HEK293T (cell line): ENCODE data around the gene B3GLCT.

ENCODE experiments used
- CTCF ChIA-PET: fragments of 350-600 bp; formaldehyde crosslinking; extraction: SDS; loops from one replicate; lab custom pipeline; 2021; ENCODE audit warnings: antibody characterized with exemption, inconsistent platforms; lab: Yijun Ruan, JAX
- POLR2A ChIA-PET: fragments of 350-600 bp; formaldehyde crosslinking; extraction: SDS; loops from one replicate; lab custom pipeline; 2020; ENCODE audit warnings: antibody characterized with exemption, inconsistent platforms; lab: Yijun Ruan, JAX
- DNase-seq: peaks from one replicate; pipeline ENCODE4 v3.0.0; 2012; ENCODE audit warnings: mixed read lengths; ENCODE audit errors: extremely low spot score
- ARNT ChIP-seq: fragments of 450-650 bp; IDR thresholded peaks from 2 replicates; pipeline ENCODE4 v1.6.1; 2017; ENCODE audit warnings: mild to moderate bottlenecking
- BHLHE40 ChIP-seq: fragments of 450-650 bp; IDR thresholded peaks from 2 replicates; pipeline ENCODE4 v1.6.1; 2016; ENCODE audit warnings: mild to moderate bottlenecking, moderate library complexity, borderline replicate concordance
- CTBP1 ChIP-seq: fragments of 450-650 bp; IDR thresholded peaks from 2 replicates; pipeline ENCODE4 v1.6.1; 2016; ENCODE audit warnings: borderline replicate concordance
- ELF4 ChIP-seq: fragments of 450-650 bp; IDR thresholded peaks from 2 replicates; pipeline ENCODE4 v1.6.1; 2017; ENCODE audit warnings: antibody characterized with exemption
- FOXA1 ChIP-seq: fragments of 450-650 bp; IDR thresholded peaks from 2 replicates; pipeline ENCODE4 v1.6.1; 2016; ENCODE audit warnings: mild to moderate bottlenecking
- FOXK2 ChIP-seq: fragments of 450-650 bp; IDR thresholded peaks from 2 replicates; pipeline ENCODE4 v1.6.1; 2016; ENCODE audit warnings: mild to moderate bottlenecking
- FOXM1 ChIP-seq: fragments of 450-650 bp; IDR thresholded peaks from 2 replicates; pipeline ENCODE4 v1.6.1; 2017; ENCODE audit warnings: mild to moderate bottlenecking, borderline replicate concordance
- HDGF ChIP-seq: fragments of 450-650 bp; IDR thresholded peaks from 2 replicates; pipeline ENCODE4 v1.6.1; 2017; ENCODE audit warnings: antibody characterized with exemption, borderline replicate concordance
- L3MBTL2 ChIP-seq: fragments of 450-650 bp; conservative IDR thresholded peaks from 2 replicates; pipeline ENCODE4 v1.6.1; 2016; ENCODE audit warnings: mild to moderate bottlenecking
- LEF1 ChIP-seq: fragments of 450-650 bp; IDR thresholded peaks from 2 replicates; pipeline ENCODE4 v1.6.1; 2017; ENCODE audit warnings: mild to moderate bottlenecking, borderline replicate concordance
- NFRKB ChIP-seq: fragments of 450-650 bp; IDR thresholded peaks from 2 replicates; pipeline ENCODE4 v1.6.1; 2016; ENCODE audit warnings: mild to moderate bottlenecking, moderate library complexity
- SP1 ChIP-seq: fragments of 450-650 bp; IDR thresholded peaks from 2 replicates; pipeline ENCODE4 v1.6.1; 2017
- SUZ12 ChIP-seq: fragments of 450-650 bp; IDR thresholded peaks from 2 replicates; pipeline ENCODE4 v1.6.1; 2016; ENCODE audit warnings: mild to moderate bottlenecking
- TARDBP ChIP-seq: fragments of 450-650 bp; IDR thresholded peaks from 2 replicates; pipeline ENCODE4 v1.6.1; 2016
- ZNF384 ChIP-seq: fragments of 450-650 bp; IDR thresholded peaks from 2 replicates; pipeline ENCODE4 v1.6.1; 2016
- TF ChIP-seq, protein P1 (sequence below): fragments of 450-650 bp; IDR thresholded peaks from 2 replicates; pipeline ENCODE4 v1.6.1; 2016

The B3GLCT gene

DNA sequence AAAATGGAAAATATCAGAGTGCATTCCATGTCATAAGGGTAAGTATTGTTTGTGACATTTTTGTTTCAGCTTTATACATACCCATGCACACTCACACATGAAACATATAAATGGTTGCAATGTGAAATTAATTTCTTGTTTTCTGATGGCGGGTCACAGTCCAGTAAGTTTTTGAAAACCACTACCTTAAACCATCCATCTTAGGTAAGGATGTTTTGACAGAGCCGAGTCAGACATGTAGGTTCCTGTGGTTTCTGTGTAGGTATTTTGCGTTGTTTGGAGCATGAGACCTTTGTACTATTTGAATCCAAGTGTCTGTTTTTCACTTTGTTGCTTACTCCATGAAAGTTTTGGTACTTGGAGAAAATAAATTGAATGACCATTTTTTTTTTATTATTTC, 121.7 kb downstream of the B3GLCT start:
- POLR2A ChIA-PET = no interaction called here
- TF ChIP-seq, protein P1, sequence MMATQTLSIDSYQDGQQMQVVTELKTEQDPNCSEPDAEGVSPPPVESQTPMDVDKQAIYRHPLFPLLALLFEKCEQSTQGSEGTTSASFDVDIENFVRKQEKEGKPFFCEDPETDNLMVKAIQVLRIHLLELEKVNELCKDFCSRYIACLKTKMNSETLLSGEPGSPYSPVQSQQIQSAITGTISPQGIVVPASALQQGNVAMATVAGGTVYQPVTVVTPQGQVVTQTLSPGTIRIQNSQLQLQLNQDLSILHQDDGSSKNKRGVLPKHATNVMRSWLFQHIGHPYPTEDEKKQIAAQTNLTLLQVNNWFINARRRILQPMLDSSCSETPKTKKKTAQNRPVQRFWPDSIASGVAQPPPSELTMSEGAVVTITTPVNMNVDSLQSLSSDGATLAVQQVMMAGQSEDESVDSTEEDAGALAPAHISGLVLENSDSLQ = no peak
- no peak for TF ChIP-seq ZNF384
- no peak for TF ChIP-seq HDGF
- no peak for TF ChIP-seq LEF1
- no peak for TF ChIP-seq L3MBTL2
- TF ChIP-seq SP1 = no peak
- no peak for TF ChIP-seq FOXK2
- no peak for TF ChIP-seq ARNT
- TF ChIP-seq FOXM1 = no peak
- no peak for DNase-seq
- CTCF ChIA-PET = no interaction called here

GRCh38 chr13:31322026-31322425, 122.3 kb downstream of the B3GLCT start:
- TF ChIP-seq SP1 (no peak), SUZ12 (no peak)
- ChIA-PET CTCF (no interaction called here), POLR2A (no interaction called here)
- DNase-seq = no peak

DNA sequence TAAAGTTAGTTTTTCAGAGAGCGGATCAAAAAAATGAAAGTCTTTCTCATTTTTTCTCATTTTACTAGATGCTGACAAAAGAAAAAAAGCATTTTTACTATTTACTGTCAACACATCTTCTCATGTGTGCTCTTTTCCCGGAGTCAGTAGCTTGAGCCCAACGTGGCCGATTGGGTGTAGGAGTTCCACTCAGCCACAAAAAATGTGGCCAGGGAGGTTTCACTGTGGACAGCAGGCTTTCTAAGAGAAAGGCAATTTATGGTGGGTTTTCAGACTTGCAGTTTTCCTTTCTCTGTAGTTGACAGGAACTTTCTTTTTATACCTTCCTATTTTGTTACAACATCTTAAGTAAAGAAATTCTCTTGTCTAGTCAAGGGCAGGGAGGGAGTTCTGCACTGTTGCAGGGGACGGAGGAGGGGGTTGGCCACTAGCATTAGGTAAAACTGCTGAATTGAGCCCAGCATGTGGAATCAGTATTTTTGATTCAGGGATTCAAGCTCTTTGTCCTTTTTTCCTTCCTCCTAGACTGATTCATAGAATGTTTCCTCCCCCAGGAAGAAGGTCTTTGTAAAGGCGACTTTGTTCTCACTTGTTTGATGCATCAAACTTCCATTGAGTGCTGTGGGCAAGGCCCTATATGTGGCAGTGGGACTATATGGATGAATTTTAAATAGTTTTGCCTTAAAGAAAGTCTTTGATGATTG, 123.1 kb downstream of the B3GLCT start:
- CTCF ChIA-PET = no interaction called here
- POLR2A ChIA-PET = no interaction called here
- no peak for DNase-seq
- TF ChIP-seq TARDBP = no peak
- TF ChIP-seq FOXM1 = no peak

- POLR2A ChIA-PET = no interaction called here
- CTCF ChIA-PET = no interaction called here
- DNase-seq = no peak
- TF ChIP-seq, protein P1 = no peak
- no peak for TF ChIP-seq SP1
- no peak for TF ChIP-seq ZNF384
- no peak for TF ChIP-seq BHLHE40
- TF ChIP-seq ARNT = no peak
- TF ChIP-seq SUZ12 = no peak
- no peak for TF ChIP-seq LEF1
- TF ChIP-seq ELF4 = no peak
- TF ChIP-seq CTBP1 = no peak
- TF ChIP-seq FOXM1 = no peak
- no peak for TF ChIP-seq FOXA1
- no peak for TF ChIP-seq FOXK2
- no peak for TF ChIP-seq NFRKB
- no peak for TF ChIP-seq HDGF
- TF ChIP-seq L3MBTL2 = no peak
- no peak for TF ChIP-seq TARDBP
These were observed 127.5 kb downstream of the B3GLCT start for GRCh38 chr13:31327182-31327860.

DNA sequence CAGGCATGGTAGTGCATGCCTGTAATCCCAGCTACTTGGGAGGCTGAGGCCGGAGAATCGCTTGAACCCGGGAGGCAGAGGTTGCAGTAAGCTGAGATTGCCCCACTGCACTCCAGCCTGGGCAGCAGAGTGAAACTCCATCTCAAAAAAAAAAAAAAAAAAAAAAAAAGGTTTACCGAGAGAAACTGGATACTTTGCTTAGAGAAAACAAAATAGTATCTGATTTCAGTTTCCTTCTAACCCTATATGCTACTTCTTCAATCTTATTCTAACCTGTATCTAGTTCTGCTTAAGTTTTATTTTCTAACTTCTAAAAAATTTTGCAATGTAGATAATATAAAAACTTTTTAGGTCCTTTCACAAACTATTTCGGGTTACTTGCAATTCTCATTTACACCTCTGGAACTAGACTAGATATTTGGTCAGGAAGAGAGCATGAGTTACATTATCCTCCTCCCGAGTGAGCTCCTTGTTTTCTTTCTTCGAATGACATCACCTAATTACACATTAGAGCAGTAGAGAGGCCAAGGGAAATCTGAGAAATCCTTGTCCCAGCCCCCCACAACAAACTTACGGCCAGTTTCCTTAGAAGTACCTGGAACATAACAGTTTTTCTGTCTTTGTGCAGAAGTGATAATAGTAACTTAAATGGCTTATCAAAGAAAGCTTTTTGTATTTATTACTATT, 128.9 kb downstream of the B3GLCT start:
- CTCF ChIA-PET = interaction anchor here (1.0 kb wide), 1 partner anchor 92 kb away, joined by 4 read pairs; no protein-coding TSS in a partner anchor
- DNase-seq = peak; percentile 45

GRCh38 chr13:31330236-31330635, 130.5 kb downstream of the B3GLCT start:
- DNase-seq = no peak
- TF ChIP-seq CTBP1 (no peak), BHLHE40 (no peak), HDGF (no peak), FOXK2 (no peak), SUZ12 (no peak), FOXA1 (no peak), NFRKB (no peak), L3MBTL2 (no peak), ELF4 (no peak), TARDBP (no peak), ARNT (no peak), FOXM1 (no peak)
- TF ChIP-seq, protein P1 = no peak
- POLR2A ChIA-PET = no interaction called here
- CTCF ChIA-PET = no interaction called here

More for the DNA sequence above, 128.9 kb downstream of the B3GLCT start:
- TF ChIP-seq CTBP1 = no peak
- TF ChIP-seq FOXM1 = no peak
- TF ChIP-seq ZNF384 = peak; percentile 90
- no peak for TF ChIP-seq HDGF
- TF ChIP-seq SP1 = no peak
- no peak for TF ChIP-seq L3MBTL2
- no peak for TF ChIP-seq FOXA1
- no peak for TF ChIP-seq BHLHE40
- TF ChIP-seq TARDBP = no peak
- POLR2A ChIA-PET = no interaction called here
